Measurements from ENCODE around the gene NTM. TPM values are rescaled to one million over a fixed set of nuclear protein-coding genes. Genes with fewer than 3 reads are reported as not detected.

Gene NTM
- total and polyA plus RNA-seq, 2 of the 8 experiments (the other 6 are each of a cell fraction or from before 2014, with no cell fraction given) = 13.4 to 20.0 TPM

GRCh38 chr11:131392528-131393255 lies 22.3 kb downstream of the NTM start (continued):
- no peak for TF ChIP-seq CHD7 (IDR thresholded peaks at IDR 0.05; ENCODE audit: insufficient replicate concordance, low read length)
